ENCODE measurements around the gene NFASC.

The NFASC gene

DNA sequence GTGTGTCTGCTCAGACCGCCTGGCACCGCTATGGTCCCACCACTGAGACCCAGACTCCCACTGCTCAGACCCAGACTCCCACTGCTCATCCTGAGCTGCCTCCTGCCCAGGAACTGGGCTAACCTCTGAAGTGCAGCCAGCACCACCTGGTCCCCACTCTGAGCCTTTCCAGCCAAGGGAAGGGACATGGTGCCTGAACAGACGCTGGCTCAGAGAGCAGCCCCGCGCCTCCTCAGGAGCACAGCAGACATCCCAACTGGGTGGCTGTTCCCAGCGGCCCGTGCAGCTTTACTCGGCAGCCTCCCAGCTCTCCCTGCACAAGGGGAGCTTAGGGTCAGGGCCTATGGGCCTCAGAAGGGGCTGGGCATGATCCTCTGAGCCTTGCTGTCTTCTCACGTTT is 144.6 kb downstream of the NFASC start:
- no peak for DNase-seq

DNA sequence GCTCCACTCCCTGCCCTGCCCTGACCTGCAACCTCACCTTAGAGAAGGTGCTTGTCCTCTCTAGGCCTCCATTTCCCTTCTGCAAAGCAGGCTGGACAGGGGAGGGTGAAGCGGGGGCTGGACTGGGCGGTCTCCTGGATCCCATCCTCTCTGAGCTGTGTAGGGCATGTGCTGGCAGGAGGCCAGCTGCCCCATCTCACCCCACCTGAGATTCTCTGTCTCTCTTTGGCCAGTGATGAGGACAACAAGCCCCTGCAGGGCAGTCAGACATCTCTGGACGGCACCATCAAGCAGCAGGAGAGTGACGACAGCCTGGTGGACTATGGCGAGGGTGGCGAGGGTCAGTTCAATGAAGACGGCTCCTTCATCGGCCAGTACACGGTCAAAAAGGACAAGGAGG is 145.4 kb downstream of the NFASC start:
- DNase-seq = no peak

DNA sequence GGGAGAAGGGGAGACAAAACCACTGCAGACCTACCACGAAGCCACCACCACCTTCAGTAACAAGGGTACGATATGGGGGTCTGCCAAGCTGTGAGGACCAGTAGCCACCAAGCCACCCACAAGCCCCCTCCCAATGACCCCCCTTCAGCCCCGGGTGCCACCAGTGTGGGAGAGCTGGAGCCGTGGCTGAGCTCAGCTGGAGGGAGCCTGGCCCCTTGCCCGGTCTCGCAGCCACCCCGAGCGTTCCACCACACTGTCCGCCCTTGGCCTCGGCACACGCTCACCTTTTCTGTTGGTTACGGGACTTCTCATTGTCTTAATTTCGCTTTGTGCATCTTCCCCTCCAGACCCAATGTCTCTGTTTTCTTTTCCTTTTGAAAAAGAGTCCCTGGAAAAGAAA is 145.9 kb downstream of the NFASC start:
- no peak for DNase-seq

DNA sequence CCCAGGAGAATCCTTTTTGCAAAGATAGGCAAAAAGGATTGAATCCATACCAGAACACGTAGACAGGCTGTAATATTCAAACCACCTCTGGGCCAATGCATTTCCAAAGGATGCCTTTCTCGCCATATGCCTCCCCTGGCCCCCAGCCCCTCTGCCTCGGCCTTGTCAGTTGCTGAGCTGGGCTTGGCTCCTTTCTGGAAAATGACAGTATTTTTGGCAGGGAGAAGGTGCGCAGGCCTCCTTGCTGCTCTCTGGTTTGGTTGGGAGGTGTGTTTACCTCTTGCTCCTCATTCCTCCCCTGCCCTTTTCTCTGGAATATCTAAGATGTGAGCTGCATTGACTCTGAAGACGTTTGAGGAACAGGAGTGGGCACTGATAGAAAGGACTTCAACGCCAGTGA is 146.3 kb downstream of the NFASC start:
- DNase-seq = no peak

DNA sequence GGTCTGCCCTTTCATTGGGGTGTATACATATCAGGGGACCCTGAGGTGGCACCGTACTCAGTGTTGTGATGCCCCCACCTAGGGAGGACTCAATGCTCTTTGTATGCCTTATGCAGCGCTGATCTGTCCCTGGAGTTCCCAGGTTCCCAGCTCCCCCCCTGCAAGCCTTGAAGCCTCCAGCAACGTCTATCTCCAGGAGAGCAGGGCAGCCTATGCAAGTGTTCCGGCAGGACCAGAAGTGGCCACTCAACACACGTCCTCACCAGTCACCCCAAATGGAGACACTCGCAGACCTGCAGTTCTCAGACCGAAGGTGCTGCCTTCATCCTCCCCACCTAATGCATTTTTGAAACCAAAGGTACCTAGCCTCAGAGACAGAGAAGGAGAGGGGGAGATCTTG is 147.1 kb downstream of the NFASC start:
- DNase-seq = no peak

DNA sequence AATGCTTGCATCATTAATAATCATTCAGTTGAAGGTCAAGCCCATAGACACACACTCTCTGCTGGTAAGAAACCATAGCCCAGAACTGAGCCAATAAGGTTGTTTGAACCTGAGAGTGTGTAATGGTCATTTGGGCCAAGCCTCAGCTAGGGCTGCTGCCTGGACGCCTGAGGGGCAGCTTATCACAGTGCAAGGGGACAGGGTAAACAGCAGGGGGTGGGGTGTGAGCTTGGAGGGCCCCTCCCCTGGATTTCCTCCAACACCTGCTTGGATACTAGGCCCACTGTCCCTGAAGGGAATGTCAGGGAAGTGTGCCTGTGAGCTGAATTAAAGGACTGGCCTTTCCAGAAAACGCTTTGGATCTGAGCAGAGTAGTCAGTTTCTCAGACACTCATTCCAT is 147.7 kb downstream of the NFASC start:
- DNase-seq = no peak

DNA sequence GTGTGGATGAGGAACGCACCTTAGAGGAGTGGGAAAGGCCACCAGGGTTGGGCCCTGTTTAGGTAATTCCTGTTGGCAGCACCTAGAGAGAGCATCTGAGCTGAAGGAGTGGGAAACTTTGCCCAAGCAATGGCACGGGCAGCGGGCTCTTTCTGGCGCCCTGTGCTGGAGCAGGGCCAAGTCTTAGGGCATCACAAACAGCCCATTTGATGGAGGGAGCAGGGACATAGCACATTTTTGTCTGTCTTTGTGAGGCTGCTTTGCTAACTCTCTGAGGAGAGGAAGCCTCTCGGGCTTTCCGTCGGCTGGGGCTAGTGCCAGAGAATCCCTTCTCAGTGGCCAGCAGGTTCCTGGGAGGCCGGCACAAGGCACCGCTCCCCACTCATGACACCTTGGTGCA is 149.8 kb downstream of the NFASC start:
- no peak for DNase-seq

DNA sequence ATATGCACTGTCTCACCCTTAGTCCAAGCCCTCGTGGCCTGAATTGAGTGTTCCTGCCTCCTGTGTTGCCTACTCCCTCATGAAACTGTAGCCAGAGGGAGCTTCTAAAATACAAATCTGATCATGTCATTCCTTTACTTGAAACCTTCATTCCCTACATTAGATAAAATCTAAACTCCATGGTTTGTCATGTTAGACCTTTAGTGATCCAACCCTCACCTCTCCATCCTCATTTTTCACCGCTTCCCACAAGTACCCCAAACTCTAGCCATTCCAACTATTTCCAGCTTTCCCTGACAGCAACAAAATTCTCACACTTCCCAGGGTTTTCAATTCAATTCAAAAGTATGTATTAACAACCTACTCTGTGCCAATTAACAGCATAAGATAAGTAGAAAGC is 154.0 kb downstream of the NFASC start:
- no peak for DNase-seq

DNA sequence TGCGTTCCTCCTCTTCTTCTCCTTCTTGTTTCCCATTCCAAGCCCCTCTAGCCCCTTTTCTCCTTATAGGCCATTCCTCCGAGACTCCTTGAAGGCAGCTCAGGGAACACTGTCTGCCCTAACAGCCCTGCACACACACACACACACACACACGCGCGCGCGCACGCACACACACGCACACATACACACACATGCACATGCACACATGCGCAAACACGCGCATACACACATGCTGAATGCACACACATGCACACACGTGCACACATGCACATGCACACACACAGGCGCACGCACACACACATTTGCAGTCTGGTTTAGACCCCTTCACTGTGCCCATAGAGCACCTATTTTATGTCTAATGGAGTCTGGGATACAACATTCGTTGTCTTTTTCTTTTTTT is 154.6 kb downstream of the NFASC start:
- DNase-seq = no peak

DNA sequence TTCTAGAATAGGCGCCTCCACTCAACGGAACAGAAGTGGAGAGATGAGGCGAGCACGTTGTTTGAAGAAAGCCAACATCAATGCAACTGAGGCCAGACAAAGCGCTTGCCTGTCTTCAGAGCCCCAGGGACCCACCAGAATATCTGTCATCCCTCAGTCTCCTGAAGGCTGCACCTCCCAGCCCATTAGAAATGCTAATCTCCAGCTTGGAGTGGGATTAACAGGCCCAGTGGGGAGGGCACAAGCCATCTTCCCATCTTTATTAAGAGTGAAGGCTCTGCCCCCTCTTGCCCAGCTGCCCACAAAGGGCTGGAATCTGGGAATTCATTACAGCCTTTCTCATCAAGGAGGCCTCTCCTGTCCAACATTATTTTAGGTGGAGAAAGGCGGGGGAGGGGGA is 155.5 kb downstream of the NFASC start:
- no peak for DNase-seq

DNA sequence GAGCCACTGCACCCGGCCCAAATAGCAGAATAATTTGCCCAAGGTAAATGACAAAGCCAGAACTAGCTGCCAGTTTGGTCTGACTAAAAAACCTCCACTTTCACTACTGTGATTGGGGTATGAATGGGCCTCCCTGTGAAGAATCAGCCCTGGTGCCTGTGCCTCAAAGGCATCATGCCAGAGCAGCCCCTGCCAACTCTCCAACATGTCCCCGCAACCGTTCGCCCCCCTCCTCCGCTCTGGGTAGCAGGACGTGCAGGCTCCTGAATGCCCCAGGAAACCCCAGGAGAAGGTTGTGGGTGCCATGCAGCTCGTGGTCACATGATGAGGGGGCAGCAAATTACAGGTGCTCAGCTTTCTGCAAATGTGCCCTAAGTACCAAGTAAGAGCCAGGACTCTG is 157.7 kb downstream of the NFASC start:
- no peak for DNase-seq

DNA sequence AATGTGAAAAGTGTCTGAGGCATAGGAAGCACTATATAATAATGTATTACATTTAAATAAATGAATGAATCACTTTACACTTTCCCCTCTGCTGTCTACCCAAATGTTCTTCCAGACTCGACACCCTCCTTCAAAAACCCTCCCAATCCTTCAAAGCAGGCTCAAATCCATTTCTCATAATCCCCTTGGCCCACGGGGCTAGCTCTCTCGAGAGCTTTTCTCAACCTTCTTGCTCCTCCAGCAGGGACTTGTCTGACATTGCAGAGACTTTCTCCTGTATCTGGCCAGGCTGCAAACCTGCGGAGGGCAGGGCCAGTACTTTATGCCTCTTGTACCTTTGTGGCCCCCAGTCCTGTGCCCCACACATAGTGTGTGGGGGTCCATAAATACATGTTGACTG is 158.3 kb downstream of the NFASC start:
- no peak for DNase-seq

DNA sequence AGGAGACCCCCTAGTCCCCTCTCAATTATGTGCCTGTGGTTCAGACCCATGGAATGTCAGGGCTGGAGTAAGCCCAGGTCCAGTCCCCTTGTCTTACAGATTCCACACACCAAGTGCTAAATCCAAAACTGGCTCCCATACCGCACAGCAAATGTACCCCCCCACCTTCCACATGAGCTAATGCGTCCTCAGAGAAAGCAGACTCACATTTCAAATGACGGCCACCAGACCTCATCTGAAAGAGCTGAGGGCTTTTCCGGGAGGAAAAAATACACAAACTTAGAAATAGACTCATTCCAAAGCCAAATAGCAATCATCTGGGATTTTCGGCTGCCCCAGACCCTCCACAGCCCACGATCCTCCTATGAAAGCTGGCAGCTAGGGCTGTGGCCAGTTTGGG is 159.6 kb downstream of the NFASC start:
- DNase-seq = no peak

DNA sequence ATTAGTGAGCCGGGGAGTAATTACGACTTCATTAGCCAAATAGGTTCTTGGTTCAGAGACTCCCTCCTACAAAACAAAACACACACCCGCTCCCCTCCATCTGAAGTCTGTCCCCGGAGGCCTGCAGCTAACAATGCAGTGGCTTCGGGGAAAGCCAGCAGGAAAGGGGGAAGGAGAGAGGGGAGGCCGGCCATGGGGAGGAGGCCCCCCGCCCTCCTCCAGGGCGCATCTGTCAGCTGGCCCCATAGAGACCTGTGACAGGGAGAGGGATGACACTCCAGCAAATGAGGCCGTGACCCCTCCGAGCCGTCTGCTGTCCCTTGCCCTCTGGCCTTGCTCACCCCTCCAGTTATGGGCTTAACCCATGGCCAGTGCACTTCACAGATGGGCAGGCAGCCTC is 160.2 kb downstream of the NFASC start:
- DNase-seq = no peak

DNA sequence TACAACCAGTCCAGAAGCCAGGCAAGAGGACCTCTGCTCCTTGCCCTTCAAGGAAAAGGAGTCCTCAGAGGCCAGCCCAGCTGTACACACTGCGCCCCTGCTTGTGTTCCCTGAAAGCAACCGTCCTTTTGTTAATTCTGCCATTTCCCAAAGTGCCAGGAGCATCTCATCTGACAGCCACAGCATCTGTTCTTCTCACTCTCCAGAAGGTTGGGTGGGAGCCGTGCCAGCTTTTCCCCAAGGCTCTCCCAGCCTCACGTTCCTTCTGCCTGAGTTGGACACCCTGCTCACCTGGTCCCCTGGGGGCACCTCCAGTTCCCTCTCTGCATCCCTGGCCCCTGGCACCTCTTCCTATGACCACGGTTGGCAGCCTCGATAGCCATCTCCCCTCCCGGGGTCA is 161.8 kb downstream of the NFASC start:
- no peak for DNase-seq

DNA sequence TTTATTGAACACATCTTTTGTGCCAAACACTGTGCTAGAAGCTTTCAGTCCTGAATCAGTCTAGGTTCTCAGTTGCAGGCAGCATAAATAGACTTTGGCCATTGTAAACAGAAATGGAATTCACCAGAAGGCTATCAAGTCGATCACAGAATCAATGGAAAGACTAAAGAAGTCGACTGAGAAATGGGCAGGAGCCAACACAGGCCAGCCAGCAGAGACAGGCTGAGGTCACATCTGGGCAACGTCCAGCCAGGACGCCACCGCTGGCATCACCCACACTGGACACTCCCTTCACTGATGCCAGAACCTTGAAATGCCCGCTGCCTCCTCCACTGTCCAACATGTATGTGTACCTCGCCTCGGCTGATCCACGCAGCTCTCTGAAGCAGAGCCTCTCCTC is 166.9 kb downstream of the NFASC start:
- no peak for DNase-seq

DNA sequence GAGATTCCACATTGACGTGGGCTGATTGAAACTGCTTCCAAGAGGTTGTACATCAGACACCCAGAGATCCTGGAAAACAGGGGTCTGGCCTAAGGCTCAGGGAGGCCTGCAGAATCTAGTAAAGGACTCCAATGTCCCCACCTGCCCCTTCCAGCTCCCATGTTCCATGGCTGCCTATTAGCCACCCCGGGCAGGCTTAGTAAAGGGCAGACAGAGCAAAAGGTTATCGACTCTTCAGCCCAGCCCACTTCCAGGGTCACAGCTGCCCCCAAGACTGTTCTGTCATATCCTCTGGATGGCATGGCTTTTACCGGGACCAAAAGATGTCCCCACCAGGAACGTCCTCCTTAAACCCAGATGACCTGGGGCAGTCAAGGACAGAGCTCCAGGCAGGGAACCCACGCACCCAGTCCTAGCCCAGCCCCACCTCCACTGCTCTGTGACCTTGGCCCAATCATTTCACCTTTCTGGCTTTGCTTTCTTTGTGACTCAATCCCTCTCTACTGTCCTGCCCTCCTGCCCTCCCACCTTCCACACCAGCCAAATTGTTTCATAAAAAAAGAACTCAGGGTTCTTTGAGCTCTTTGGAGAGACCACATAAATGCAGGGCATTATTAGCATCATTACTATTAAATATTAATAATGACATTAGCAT is 167.6 kb downstream of the NFASC start:
- DNase-seq = no peak

DNA sequence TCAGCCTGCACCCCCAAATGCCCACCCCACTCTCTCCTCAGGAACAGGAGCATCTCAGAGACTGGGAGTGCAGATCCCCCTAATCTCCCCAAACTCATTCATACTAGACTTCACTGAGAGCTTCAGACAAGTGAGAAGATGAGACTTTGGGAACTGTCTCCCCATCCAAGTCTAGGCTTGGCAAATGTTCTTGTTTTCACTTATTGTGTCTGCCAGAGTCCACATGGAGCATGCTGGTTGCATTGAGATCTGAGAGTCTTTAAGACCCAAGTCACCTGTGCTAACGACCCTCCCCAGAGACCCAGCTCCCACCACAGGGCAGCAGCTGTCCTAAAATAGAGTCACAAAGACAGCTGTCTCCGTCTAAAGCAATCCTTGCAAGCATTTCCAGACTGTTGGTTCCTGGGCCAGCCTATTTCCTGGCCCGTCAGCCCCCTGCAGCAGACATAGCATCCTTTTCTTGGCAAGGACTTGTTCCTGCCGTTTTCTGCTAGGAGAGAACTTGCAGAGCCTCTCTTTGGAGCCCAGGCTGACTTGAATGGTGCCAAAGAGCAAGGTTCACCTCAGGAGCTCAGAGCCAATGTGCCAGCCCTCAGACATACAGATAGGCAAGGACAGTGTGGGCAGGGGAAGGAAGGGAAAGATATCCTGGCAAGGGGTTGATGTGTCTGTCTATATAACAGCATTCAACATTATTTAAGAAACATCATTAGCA is 170.5 kb downstream of the NFASC start:
- DNase-seq = no peak

DNA sequence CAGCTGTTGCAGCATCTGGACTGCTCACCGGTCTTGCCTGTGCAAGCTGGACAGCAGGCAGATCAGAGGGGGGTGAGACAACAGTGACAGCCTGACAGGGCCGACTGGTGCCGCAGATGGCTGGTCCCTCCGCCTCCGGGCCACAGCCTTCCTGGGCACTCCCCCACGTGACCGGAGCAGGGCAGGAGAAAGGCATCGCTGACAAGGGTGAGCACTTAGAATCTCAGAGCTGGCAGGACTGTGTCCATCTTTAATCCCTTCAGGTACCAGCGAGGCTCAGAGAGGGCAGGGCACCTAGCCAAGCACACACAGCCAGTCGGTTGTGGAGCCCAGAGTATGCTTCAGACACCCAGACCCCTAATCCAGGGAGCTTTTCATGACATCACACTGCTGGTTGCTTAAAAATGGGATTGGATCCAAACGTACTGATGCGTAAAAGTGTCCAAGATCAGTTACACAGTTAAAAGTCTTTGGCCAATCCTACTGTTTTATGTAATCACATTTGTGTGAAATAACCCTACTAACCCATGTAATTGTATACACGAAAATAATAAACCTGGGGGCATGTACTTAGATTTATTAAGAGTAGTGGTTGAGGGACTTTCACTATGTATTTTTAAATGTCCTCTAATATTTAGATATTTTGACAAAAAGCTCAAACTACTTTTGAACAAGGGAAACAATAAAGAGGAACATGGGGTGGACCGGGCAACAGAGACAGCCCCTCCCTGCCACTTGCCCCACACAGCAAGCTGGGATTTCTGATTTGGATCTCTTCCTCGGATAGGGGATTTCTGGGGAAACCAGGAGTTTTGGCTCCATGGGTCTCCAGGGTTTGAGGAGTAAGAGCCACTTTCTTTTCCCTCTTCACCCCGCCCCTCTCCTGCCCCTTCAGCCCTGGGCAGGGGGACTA is 171.6 kb downstream of the NFASC start:
- DNase-seq = no peak

DNA sequence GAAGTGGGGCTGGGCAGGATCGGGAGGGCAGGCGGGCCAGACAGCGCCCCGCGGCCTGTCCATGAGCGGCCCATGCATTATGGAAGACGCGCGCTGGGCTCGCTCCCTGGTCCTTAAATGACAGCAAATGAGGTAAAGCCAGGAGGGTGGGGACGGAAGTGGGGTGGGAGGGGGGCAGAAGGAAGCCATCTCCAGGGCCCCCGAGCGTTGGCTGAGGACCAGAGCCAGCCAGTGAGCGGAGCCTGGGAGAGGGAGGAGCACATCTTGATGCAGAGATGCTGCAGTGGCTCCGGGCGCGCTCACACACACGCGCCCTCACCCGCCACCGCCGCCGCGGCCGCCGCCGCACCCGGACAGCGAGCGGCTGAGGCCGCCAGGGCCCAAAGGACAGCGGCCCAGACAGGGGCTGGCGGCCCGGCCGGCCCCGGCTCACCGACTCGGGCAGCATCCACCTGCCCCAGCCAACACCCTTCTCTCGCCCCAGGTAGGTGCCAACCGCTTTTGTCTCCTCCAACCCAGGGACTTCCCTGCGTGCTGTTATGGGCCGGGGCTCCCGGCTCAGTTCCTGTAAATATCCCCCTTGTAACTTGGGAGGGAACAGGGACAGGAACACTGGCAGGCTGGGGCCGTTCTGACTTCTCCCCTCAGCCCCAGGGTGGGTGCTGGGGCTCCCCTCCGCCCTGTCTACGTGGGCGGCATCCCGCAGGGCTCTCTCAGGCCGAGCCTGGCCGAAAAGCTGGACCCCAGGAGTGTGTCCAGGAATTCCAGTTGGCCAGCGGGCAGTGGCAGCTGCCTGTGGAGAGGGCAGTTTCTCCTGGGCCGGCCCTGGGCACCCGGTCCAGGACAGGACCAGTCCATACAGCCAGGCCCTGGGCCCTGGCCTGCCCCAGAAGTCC is 172.5 kb downstream of the NFASC start, which contains the start of gene CNTN2:
TSS of gene CNTN2 (plus strand) at position 302 of the 896 bp plus-strand sequence. CDS start 9,974 bp downstream, outside the sequence.
- no peak for DNase-seq

DNA sequence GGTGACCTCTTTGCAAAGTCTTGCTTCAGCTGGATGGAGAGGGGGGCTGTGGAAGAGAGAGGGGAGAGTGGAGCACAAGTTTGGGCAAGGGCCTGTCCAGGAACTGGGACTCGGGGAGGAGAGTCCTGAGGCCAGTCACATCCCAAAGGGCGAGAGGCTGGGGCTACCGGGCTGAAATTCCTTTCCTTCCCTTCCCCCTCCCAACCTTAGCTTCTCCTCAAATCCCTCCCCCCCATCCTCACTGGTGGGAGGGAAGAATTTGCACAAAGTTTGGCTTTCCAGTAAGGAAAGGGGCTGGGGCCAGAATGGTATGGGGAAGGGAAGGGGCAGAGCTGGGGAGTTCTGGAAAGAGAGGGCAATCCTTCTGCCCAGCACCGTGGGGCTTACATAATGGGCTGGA is 173.2 kb downstream of the NFASC start:
- no peak for DNase-seq

DNA sequence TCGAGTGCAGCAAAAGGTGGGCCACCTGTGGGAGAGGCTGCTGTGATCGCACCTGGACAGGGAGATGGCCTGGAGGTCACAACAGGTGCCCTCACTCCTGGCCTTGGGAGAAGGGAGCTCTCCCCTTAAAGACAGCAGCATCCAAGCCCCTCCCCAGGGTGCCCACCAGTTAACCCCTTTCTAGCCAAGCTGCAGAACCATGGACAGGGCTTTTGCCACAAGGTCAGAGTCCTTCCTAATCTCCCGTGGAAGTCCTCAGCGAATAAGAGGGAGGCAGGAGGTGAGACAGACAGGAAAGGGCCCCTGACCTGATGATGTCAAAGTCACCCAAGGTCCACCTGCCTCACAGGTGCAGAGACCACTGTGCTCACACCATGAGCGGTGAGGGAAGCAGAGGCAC is 174.1 kb downstream of the NFASC start:
- DNase-seq = no peak

DNA sequence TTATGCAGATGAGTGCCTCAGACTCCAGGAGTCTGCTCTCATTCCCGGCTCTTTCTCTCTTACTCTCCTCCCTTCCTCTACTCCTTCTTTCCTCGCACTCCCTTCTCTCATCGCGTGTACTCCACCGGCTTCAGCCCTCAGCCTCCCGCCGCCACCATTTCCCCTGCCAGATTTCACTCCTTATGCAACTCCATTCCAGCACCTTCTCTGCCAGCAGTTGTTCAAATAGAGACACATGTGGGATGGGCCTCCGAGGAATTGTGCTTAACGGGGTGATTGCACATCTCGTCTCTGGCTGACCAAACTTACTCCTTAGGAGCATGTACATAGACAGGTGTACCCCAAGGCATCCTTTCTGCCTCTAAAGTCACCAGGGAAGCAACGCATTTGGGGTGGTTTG is 174.5 kb downstream of the NFASC start:
- no peak for DNase-seq
